GM21737 (cell line): ENCODE measurements around the gene CD44.

Source experiments
- ATAC-seq: cut with Tn5 transposase; IDR thresholded peaks from one replicate; pipeline ENCODE4 v1.9.1; 2021; ENCODE audit warnings: mild to moderate bottlenecking, moderate library complexity; ENCODE audit not compliant: unreplicated experiment

The CD44 gene

GRCh38 chr11:35250621-35251020, 111.7 kb downstream of the CD44 start:
- no peak for ATAC-seq

GRCh38 chr11:35253237-35253636, 114.3 kb downstream of the CD44 start:
- no peak for ATAC-seq

GRCh38 chr11:35255514-35255913, 116.5 kb downstream of the CD44 start:
- no peak for ATAC-seq

DNA sequence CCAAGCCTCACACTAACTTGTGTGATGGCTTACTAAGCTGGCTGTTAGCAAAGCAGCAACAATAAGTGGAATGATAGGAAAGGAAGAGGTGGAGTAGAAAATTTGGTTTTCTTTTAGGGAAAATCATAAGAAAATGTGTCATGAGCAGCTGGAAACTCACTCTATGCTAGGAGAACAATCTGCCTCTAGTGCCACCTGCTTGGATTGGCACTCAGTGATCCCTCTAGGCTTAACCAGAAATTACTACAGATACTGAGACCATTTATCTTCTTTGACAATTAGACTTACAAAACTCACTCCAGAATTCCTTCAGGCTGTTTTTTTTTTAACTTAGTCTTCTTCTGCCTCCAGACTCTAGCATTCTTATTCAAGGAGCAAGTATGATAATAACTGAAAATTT, 117.3 kb downstream of the CD44 start:
- no peak for ATAC-seq

DNA sequence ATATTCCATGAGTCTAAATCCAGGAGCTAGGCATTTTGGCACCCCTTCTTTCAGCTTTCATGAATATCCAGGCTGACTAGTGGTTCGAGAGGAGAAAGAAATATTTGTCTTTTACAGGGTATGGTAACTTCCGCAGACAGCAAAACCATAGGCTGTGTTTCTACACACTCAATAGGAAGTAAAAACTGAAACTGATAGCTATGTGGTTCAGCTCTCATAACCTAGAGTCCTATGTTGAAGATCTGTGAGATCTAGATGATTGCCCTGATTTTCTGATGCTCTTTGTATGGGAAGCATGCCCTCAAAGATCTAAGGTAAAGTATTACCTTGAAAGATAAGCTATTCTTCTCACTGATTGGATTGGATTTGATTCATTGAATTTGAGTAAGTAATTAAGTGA, 118.3 kb downstream of the CD44 start:
- ATAC-seq = peak; percentile 99

DNA sequence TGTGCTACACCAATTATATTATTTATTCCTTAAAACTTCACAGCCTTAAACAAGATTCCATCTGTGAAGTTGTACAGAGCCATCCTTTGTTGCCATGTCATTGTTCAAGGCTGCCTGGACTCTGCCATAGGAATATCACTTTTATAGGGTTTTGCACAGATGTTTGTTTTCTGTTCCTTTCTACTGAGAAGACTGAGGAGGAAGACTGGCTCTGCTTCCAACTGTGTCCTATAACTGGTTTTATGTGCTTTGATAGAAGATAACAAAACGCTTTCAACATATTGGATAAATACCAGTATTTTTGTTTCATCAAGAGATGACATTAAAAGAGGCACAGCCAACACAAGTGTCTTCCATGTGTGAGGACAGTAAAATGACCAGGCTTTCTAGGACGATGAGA, 120.6 kb downstream of the CD44 start:
- ATAC-seq = no peak

DNA sequence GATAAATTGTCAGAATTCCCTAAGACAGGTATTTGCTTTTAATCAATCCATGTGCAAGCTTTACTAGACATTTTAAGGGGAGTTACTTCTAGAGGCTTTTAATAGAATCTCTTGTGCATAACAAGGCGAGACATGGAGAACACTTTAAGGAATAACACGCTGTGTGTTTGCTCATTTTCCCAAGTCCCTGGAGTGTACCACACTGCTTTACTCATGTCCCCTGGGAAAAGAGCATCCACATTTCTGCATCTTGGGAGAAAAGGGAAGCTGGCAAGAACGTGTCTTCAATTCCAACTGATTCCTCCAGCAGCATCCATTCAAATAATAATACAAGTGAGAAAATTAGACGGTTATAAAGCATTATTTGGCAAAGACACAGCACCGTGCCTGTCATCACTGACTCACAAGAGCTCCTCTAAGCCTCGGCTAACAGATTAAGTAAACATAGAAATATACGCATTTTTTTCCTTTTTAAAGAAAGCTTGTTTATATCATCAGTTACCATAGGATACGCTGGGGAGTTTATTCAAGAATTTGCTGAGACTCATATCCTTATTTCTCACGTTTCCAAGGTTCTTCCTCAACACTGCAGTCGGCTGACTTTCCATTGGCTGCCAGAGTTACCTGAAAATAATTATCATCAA, 121.5 kb downstream of the CD44 start:
- ATAC-seq = no peak

DNA sequence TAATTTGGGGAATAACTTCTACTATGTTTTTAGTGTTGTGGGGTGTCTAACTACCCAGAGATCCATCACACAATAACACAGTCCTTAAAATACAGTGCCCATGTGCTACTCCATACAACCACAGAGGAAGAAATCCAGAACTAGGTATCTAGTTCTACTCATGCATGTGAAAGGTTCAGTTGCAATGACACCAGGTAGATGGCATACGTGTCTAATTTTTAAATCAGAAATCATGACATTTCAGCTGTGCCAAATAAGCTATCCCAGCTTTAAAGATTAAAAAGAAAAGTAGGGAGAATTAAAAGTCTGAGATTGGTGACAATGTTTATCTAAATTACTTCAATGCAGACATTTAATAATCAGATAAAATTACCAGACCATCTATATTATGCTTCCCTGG, 122.2 kb downstream of the CD44 start:
- ATAC-seq = no peak

- no peak for ATAC-seq
These were observed 123.1 kb downstream of the CD44 start for GRCh38 chr11:35262056-35262455.

GRCh38 chr11:35262735-35263134, 123.8 kb downstream of the CD44 start:
- no peak for ATAC-seq

DNA sequence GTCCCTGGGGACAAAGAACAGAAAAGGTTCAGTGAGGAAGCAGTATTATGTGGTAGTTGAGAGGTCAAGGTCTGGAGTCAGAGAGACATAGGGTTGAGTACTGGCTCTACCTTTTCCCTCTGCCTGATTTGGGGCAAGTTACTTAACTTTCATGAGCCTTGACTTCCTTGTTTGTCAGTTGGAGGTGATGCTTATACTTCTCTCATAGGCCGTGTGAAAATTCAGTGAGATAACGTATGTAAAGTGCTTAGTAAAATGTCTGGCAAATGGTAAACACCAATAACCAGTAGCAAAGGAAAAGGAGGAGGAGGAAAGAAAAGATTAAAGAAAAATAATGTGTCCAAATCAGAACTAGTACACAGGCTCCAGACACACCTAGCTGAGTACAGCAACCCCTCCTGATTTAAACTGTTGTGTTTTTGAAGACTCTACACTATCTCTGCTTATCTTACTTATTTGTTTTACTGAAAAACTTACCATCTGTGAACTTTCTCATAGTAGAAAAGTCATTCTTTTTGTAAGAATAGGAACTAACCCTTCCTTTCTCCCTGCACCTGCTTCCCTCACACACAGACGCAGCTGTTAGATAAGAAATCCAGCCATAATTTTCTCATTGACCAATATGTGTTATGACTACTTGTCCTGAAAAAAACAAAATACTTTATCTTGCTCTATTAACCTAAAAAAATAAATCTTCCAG, 126.9 kb downstream of the CD44 start:
- no peak for ATAC-seq

- ATAC-seq = no peak
These were observed 128.5 kb downstream of the CD44 start for GRCh38 chr11:35267504-35267903.

GRCh38 chr11:35270342-35270741, 131.4 kb downstream of the CD44 start:
- no peak for ATAC-seq

DNA sequence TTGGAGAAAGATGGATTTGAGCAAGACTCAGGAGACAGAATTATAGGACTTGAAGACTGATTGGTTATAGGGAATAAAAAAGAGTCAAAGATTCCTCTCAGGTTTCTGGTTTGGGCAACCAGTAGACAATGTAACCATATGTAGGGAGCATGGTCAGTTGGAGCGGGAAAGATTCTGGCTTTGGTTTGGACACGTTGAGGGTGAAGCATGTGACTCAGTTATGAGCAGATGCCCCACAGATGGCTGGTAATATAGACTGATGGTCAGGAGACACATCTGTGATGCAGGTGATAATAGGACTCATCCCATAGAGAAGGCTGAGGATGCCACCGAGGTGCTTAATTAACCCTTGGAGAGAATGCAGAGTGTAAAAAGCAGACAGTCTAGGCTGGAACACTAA, 132.1 kb downstream of the CD44 start:
- ATAC-seq = no peak

DNA sequence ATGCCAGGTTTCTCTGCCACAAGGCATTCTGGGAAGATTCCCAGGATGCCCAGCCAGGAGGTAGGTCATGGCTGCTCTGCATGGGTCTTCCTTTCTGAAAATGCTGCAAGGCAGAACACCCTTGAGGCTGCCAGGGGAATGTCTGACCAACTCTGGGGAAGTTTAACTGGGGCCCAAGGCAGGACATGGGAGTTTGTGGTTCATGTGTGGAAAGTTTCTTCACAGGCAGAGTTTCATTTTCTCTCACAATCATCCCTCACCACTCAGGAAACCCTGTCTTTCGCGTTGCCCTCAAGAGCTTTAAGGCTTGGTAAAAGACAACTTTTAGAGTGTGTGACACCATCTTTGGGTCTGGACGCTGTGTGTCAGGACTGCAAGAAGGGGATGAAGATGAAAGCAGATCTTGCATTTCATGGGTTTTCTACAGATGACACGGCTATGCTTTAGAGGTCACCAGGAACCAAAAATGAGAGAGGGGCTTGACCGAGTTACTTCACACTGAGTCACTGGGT, 133.5 kb downstream of the CD44 start:
- peak; percentile 66 for ATAC-seq

GRCh38 chr11:35274909-35275785, 136.2 kb downstream of the CD44 start:
- no peak for ATAC-seq

DNA sequence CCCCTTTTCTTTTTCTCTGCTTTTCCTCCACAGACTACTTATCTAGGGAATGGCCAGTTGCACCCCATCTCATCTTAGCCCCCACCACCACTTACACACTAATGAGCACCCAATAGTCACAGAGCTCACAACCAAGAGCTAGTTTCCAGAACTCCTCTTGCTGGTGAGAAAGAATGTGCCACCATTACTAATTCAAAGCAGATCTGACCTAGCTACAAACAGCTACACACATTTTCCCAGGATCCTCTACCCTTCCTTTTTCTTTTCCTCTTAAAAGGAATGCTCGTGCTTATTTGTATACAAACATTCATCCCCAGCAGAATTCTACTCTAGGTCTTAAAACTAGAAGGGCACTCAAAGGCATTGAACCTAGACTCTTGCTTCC, 136.8 kb downstream of the CD44 start:
- ATAC-seq = no peak

DNA sequence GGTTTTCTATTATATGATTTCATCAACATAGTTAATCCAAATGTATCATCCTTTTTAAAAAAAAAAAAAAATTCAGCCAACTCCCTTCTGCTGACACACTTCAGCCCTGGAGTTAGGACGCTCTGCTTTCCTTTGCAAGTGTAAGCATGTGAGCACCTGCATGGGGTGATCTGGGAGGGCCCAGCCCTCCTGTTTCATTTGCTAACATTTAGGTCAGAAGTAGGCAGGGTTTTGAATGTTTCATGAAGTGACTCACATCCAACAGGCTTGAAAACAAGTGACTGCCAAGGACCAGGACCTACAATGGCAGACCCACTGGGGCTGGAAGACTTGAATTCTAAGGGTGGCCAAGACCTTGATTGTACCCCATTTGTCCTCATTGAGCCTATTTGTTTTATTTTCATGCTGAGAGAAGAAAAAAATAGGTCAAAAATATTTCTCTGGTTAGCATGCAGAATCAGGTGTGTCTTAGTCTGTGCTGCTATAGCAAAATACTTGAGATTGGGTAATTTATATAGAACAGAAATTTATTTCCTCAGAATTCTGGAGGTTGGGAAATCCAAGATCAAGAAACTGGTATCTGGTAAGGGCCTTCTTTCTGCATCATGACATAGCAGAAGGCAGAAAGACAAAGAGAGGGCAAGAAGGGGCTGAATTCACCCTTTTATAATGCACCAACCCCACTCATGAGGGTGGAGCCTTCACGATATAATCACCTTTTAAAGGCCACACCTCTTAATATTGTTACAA, 137.6 kb downstream of the CD44 start:
- ATAC-seq = no peak

- no peak for ATAC-seq
These were observed 138.9 kb downstream of the CD44 start for GRCh38 chr11:35277827-35278226.

DNA sequence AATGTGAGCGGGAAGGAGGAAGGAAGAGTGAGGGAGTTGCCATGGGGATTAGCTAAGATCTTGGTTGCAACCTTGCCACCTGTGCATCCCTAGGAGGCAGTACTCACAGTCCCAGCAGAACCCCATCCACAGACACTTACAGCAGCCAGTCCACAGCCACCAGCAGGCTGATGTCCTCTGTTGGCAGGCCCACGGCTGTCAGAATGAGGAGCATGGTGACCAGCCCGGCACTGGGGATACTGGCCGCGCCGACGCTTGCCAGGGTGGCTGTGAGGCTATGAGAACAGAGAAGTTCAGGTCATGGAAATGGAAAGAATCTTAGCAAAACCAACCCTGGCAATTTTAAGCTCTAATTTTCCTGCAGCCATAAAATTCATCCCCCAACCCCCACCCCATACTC, 141.8 kb downstream of the CD44 start:
- no peak for ATAC-seq

GRCh38 chr11:35281169-35281688, 142.3 kb downstream of the CD44 start:
- no peak for ATAC-seq
